Ovary (tissue), 9 donors: Measurements from ENCODE around the gene GTF2F1. TPM values are rescaled to one million over a fixed set of nuclear protein-coding genes. Genes with fewer than 3 reads are reported as not detected.

Experiments used
- DNase-seq, 5 donors: peaks; one replicate each; pipeline ENCODE4 v3.0.0-alpha.2; 2019 to 2020
- H3K27ac ChIP-seq, 2 donors: fragments of 200-600 bp; one replicate each; pipeline versions ENCODE4 v1.5.1 to v1.8.0; 2019 to 2022
- H3K27me3 ChIP-seq: fragments of 200-600 bp; one replicate; pipeline ENCODE4 v1.8.0; 2022
- H3K36me3 ChIP-seq: fragments of 200-600 bp; sonication (generic); one replicate; pipeline ENCODE4 v1.5.1; 2019
- H3K4me1 ChIP-seq: one replicate; pipeline ENCODE4 v1.8.1; 2013; ENCODE audit warnings: mild to moderate bottlenecking, moderate library complexity; ENCODE audit not compliant: insufficient read depth
- H3K4me3 ChIP-seq: fragments of 200-600 bp; sonication (generic); one replicate; pipeline ENCODE4 v1.5.1; 2017
- H3K9me3 ChIP-seq, 2 donors: fragments of 200-600 bp in 1 of 2; sonication (generic) in 1 of 2; one replicate each; pipeline versions ENCODE4 v1.5.1 to v1.8.1; 2013 to 2019; ENCODE audit warnings: mild to moderate bottlenecking in 1 of 2, moderate library complexity in 1 of 2
- CTCF ChIP-seq, 3 donors: fragments of 450-650 bp in 2 of 3; fragments of 200-600 bp in 1 of 3; IDR thresholded peaks; one replicate each; pipeline versions ENCODE4 v1.5.1 to v1.8.0; 2016 to 2022; ENCODE audit warnings: antibody characterized with exemption in 3 of 3, mild to moderate bottlenecking in 1 of 3
- EP300 ChIP-seq: sonication (generic); formaldehyde crosslinking; IDR thresholded peaks from one replicate; pipeline ENCODE4 v1.6.1; 2017; ENCODE audit warnings: antibody characterized with exemption
- POLR2A ChIP-seq: fragments of 450-650 bp; IDR thresholded peaks from one replicate; pipeline ENCODE4 v1.6.1; 2017; ENCODE audit warnings: antibody characterized with exemption, mild to moderate bottlenecking, moderate library complexity
- WGBS, 3 donors: extraction: QIAGEN DNeasy Blood & Tissue Kit in 1 of 3; methylation state at CpG; one replicate each; pipeline versions ENCODE4 v1.1.5 to v1.1.7; 2013 to 2017; 5-methylcytosine and 5-hydroxymethylcytosine counted together
- intact Hi-C, 4 donors: fragments of 100-400 bp; cut with DNase I; formaldehyde crosslinking; loops; one replicate each; pipeline versions ENCODE4 v1.11.0 to v1.15.1; 2022 to 2023
- polyA plus RNA-seq, 2 donors: library from polyadenylated mRNA; stranded (reverse); fragments of 200-250 nt in 1 of 2; fragments of 350-450 nt in 1 of 2; fragmentation: Illumina TruSeq in 1 of 2; extraction: RNeasy Lipid Tissue Mini Kit (QIAGEN cat#74804) in 1 of 2; gene quantifications; one replicate each; pipeline ENCODE4 v1.2.3, GENCODE V29; 2013 to 2014
- total RNA-seq, 7 donors: library from RNA; depleted of rRNA in 2 of 7; stranded (reverse); fragments of >200 nt in 2 of 7; fragmentation: NEBNext Ultra II Directional in 3 of 7; extraction: Animal tissue kit (Norgen Biotek cat#: 25700) in 3 of 7; gene quantifications; one replicate each; pipeline versions ENCODE4 v1.1.0 to v1.2.4, GENCODE V29; 2016 to 2023
- donor health status: DM: no; HTN: no; CAD: no; lungs with moderate emphysema.
- donor health status: DM: no; HTN: no; CAD: no.
- donor health status: Bipolar disorder and iron deficiency.
- donor health status: DM: yes; HTN: yes; CAD: no.
- donor health status: DM: no; HTN: no; CAD: no.
- donor health status: DM: yes; HTN: yes; CAD: no.

Gene GTF2F1
- total and polyA plus RNA-seq, 9 donors, result 41.2 to 95.0 (median 66.9) TPM

GRCh38 chr19:6414793-6415590 is 22.0 kb upstream of the GTF2F1 start:
- Histone ChIP-seq H3K36me3 (no peaks in the 10 kb centered on the region), H3K9me3 (no peaks in the 10 kb centered on the region), H3K4me3 (no peak overlapping the region), H3K27me3 (no peaks in the 10 kb centered on the region), H3K4me1 (peaks cover 3% of the 10 kb centered on the region), H3K27ac (no peak overlapping the region)
- TF ChIP-seq POLR2A (no peak), EP300 (no peak), CTCF (IDR thresholded peaks at IDR 0.05) (no peak)
- DNase-seq, result no peak
- WGBS, 3 donors, result 84 to 85% (median 85%) methylated on average over 37 to 47 of the region's 47 CpGs
- intact Hi-C loops, result no loop called here

- H3K36me3 ChIP-seq, result no peaks in the 10 kb centered on the region
- H3K4me3 ChIP-seq, result no peak overlapping the region
- H3K9me3 ChIP-seq, result no peaks in the 10 kb centered on the region
- no peak for DNase-seq
- intact Hi-C loops, result no loop called here
- H3K27ac ChIP-seq, result peak overlapping the region in 1 of 2 donors; percentile 53
- 55 to 60% (median 59%) methylated on average over 42 of the region's 42 CpGs for WGBS, 3 donors
- TF ChIP-seq POLR2A (no peak), CTCF (IDR thresholded peaks at IDR 0.05) (no peak), EP300 (no peak)
- H3K4me1 ChIP-seq, result peaks cover 3% of the 10 kb centered on the region
- no peaks in the 10 kb centered on the region for H3K27me3 ChIP-seq
Measured at GRCh38 chr19:6413721-6414643, 21.0 kb upstream of the GTF2F1 start.

- Histone ChIP-seq H3K9me3 (no peaks in the 10 kb centered on the region), H3K27ac (no peak overlapping the region), H3K27me3 (no peaks in the 10 kb centered on the region), H3K36me3 (no peaks in the 10 kb centered on the region), H3K4me3 (no peak overlapping the region), H3K4me1 (peaks cover 3% of the 10 kb centered on the region)
- 16 to 26% (median 19%) methylated on average over 10 of the region's 10 CpGs for WGBS, 3 donors
- TF ChIP-seq EP300 (no peak), CTCF (IDR thresholded peaks at IDR 0.05) (no peak), POLR2A (no peak)
- intact Hi-C loops, result no loop called here
- DNase-seq, result no peak
Measured at GRCh38 chr19:6413291-6413690, 20.3 kb upstream of the GTF2F1 start.

GRCh38 chr19:6412447-6413091 is 19.6 kb upstream of the GTF2F1 start:
- H3K27me3 ChIP-seq, result no peaks in the 10 kb centered on the region
- TF ChIP-seq EP300 (no peak), POLR2A (no peak), CTCF (IDR thresholded peaks at IDR 0.05) (no peak)
- no peaks in the 10 kb centered on the region for H3K36me3 ChIP-seq
- H3K27ac ChIP-seq, result peak overlapping the region in 1 of 2 donors; percentile 63
- WGBS, 3 donors, result 23 to 27% (median 24%) methylated on average over 15 of the region's 15 CpGs
- H3K4me3 ChIP-seq, result no peak overlapping the region
- peak; percentile 37 to 68 (median 55) for DNase-seq
- no peaks in the 10 kb centered on the region for H3K9me3 ChIP-seq
- H3K4me1 ChIP-seq, result peaks cover 3% of the 10 kb centered on the region
- intact Hi-C loops, result no loop called here
